A673 (cell line): Measurements from ENCODE around the gene CKM.

Source experiments
- EZH2 ChIP-seq: fragments of 200-600 bp; sonication (generic); IDR thresholded peaks from 2 replicates; pipeline ENCODE4 v1.6.1; 2017; ENCODE audit warnings: borderline replicate concordance, low read depth, mild to moderate bottlenecking, mixed read lengths, antibody characterized with exemption, low read length; ENCODE audit not compliant: poor library complexity, severe bottlenecking
- TF ChIP-seq, protein P1 (sequence below): fragments of 300-800, 200-600 bp; sonication (generic); conservative IDR thresholded peaks from 2 replicates; pipeline ENCODE4 v1.5.1; 2017; ENCODE audit warnings: low read depth, mild to moderate bottlenecking, antibody characterized with exemption, low read length, moderate library complexity, mixed read lengths

DNA sequence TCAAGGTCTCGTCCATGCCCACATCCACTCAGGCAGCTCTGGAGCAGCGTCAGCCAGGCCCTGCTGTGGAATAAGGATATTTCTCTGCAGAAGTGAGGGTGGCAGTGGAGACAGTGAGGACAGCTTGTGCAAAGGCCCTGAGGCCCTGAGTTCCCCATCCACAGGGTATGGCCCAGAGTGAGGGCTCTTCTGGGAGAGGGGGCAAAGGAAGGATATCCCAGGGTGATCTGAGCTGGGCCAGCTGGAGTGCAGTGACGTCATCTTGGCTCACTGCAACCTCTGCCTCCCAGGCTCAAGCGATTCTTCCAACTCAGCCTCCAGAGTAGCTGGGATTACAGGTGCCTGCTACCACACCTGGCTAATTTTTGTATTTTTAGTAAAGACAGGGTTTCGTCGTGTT is 60.1 kb downstream of the CKM start:
- TF ChIP-seq, protein P1, sequence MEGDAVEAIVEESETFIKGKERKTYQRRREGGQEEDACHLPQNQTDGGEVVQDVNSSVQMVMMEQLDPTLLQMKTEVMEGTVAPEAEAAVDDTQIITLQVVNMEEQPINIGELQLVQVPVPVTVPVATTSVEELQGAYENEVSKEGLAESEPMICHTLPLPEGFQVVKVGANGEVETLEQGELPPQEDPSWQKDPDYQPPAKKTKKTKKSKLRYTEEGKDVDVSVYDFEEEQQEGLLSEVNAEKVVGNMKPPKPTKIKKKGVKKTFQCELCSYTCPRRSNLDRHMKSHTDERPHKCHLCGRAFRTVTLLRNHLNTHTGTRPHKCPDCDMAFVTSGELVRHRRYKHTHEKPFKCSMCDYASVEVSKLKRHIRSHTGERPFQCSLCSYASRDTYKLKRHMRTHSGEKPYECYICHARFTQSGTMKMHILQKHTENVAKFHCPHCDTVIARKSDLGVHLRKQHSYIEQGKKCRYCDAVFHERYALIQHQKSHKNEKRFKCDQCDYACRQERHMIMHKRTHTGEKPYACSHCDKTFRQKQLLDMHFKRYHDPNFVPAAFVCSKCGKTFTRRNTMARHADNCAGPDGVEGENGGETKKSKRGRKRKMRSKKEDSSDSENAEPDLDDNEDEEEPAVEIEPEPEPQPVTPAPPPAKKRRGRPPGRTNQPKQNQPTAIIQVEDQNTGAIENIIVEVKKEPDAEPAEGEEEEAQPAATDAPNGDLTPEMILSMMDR: no peak
- no peak for TF ChIP-seq EZH2
